NB4 (cell line): Measurements from ENCODE around the gene KIF17.

ENCODE experiments used
- CTCF ChIP-seq: IDR thresholded peaks from one replicate; pipeline ENCODE4 v1.5.1; 2012; ENCODE audit warnings: low read depth, low read length
- POLR2A ChIP-seq: IDR thresholded peaks from 2 replicates; pipeline ENCODE4 v1.6.1; 2011; ENCODE audit warnings: mild to moderate bottlenecking; ENCODE audit not compliant: insufficient read length; ENCODE audit errors: extremely low read depth

GRCh38 chr1:20695515-20695914, 22.3 kb downstream of the KIF17 start:
- TF ChIP-seq POLR2A (no peak), CTCF (no peak)
